NCI-H446 (cell line): ENCODE data around the gene NOC4L.
"Not testable (repeated sequence)": the region's sequence is repeated elsewhere in the genome, so short reads cannot be mapped to it uniquely, and the experiment has no call there.

Experiments
- DNase-seq, 2 experiments: peaks; one replicate each; lab custom pipeline; 2025; lab: John Stamatoyannopoulos, UW

Gene NOC4L

GRCh38 chr12:132144115-132144809 lies at the start of gene NOC4L, which contains the start of gene DDX51:
NOC4L (plus strand) TSS chr12:132144457; CDS start chr12:132144489, 32 bp downstream.
DDX51 (minus strand) TSS chr12:132144319; CDS start chr12:132144296, 23 bp downstream.
- DNase-seq, result peak; percentile 78 to 95

DNA sequence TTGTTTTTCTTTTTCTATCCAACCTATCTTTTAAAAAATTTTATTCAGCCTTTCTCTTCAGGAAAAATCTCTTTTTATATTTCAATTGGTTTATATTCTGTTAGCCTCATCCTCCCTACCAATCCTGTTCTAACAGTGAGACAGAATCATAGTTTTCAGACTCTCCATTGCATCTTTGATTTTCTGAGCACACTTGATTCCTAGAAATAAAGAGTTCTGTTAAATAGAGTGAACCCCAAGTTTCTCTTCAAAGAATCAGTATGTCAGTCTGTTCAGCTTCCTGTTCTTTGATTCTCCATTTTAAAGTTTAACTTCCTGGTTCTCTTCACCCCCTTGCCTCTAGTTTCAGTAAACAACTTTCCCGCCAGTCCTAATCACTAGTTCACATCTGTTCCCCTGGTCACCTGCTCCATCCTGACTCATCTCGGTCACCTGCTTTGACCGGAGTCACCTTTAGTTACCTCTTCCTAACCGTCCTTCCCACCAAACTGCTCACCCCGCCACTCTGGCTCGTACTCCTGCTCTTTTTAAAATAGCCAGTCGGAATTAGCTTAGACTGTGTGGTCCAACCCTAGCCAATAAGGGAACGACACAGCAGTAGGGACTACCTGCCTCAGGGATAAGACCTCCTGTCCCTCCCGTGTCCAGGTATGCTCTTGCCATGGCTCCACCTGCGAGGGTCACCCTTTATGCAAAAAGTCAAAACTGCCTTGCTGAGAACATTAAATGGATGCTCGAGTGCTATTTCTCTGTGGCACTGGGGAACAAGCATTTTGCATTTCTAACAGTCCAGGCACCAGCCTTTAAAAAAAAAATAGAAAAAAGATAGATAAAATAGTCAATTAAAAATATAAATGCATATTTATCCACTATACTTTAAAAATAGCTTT lies 48.5 kb upstream of the NOC4L start:
- DNase-seq, result no peak

DNA sequence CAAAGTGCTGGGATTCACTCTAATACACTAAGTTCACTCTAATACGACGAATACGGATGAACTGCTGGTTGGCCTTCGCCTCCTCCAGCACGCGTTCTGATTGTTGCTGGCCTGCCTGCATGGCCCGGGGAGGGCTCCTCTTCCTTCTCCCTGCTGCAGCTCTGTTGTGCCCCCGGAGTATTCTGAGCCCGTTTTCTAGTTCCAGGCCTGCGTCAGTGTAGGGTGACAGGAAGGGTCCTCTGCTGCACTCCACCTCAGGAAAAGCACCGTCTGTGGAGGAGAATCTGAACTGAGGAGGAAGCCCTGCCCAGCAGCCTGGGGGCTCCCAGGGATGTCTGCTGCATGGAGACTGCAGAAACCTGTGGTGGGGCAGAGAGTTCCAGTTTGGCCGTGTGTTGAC lies 44.5 kb upstream of the NOC4L start:
- DNase-seq, result no peak

- no peak for DNase-seq
These were observed 43.8 kb upstream of the NOC4L start for GRCh38 chr12:132100306-132101065.

DNA sequence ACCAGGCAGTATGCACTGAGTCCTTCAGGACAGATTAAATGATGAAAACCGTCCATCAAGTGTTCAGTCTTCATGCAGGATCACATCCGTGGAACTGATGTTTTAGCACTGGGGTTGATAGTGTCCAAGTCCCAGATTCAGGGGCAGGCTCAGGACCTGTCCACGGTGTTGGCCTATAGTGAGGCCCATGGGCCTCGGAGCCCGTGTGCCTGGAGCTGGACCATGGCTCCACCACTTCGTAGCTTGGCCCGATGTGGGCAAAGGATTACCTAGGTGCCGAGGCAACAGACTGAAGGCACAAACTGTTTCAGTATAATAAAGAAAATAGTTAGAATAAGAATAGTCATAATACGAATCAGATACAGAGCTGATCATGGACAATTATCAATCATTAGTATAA lies 42.0 kb upstream of the NOC4L start:
- no peak for DNase-seq

DNA sequence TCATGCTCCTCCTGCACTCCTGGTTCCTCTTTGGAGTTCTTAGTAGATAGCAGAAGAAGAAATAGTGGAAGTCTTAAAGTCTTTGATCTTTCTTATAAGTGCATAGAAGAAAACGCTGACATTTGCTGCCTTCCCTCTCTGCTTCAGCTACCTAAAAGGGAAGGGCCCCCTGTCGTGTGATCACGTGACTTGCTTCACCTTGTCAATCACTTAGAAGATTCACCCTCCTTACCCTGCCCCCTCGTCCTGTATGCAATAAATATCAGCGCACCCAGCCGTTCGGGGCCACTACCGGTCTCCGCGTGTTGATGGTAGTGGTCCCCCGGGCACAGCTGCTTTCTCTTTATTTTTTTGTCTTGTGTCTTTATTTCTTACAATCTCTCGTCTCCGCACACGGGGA lies 41.2 kb upstream of the NOC4L start:
- DNase-seq, result not testable (repeated sequence)

DNA sequence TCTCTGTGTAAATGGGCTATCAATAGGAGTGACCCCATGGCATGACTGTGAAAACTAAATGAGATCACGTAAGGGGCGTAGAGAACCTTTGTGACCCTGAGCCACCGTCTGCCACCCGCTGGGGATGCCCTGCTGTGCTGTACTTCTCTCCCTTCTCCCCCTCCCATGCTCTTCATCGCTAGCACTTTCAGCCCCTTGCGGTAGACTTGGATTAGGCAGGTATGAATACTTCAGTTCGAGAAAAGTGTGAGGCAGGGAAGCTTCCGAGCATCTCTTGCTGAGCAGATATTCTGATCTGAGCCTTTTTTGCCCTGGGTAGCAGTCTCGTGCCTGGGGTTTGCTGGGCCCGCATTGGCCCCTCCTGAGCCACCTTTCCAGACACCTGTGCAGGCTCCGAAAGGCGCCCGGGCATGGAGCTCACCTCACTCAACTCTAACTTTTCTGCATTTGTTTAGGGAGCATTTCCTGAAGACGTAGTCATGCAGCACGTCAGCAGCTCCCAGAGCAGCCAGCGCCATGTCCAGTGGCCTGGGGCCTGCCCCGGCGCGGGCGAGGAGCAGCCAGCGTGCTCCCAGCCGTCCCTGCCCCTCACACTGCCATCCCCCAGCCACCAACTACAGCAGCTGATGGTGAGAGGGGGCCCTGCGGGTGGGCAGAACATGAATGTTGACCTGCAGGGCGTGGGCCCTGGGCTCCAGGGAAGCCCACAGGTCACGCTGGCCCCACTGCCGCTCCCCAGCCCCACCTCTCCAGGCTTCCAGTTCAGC lies 40.5 kb upstream of the NOC4L start:
- no peak for DNase-seq

GRCh38 chr12:132105467-132105866 lies 38.8 kb upstream of the NOC4L start:
- no peak for DNase-seq

DNA sequence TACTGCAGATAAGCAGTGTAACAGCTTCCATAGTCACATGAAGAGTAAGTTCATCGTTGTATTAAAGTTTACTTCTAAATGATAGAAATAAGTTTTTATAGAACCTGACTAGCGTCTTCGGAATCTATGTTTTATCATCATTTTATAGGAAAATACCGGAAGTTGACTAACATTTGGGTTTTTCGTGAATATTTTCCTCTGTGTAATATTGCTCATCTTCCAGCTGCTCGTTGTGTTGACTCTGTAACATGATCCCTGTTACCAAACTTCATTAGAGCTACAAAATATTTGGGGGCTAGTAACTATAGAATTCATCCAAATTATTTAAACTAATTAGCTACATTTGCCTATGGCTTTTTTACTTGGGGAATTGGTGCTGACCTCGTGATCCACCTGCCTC lies 37.3 kb upstream of the NOC4L start:
- DNase-seq, result no peak

DNA sequence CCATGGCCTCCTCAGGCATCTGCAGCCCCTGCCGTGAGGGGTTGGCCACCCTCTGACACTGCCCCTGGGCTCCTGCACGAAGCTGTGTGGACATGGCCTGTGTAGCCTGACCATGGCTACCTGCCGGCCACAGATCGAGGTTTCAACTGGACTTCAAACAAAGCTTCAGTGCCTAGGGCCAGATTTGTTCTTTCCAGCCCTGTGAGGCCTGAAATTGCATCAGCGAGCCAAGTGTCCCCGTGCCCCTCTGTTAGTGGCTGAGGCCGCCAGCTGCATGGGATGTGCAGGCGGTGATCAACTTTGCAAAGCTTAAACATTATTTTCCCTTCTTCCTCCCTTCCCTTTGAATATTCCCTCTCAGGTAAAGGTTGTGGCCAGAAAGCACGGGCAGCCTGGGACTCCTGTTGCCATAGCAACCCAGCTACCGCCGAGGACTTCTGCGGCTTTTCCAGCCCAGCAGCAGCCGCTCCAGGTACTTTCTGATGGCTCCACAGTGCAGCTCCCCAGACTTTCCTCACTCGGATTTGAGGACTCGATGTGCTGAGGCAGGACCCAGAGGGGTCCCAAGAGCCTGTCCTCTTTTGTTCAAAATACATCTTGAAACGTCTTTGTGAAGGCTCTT lies 35.9 kb upstream of the NOC4L start:
- no peak for DNase-seq

DNA sequence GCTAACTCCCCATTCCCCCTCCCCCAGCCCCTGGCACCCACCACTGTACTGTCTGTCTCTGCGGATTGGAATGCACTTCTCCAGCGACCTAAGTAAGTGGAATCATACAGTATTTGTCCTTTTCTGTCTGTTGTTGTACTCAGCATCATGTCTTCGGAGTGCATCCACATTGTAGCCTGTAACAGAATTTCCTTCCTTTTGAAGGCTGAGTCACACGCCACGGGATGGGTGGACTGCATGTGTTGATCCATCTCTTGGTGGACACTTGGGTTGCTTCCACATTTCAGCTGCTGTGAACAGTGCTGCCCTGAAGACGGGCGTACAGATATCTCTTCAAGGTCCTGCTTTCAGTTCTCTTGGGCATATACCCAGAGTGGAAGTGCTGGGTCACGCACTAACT lies 34.5 kb upstream of the NOC4L start:
- DNase-seq, result no peak

GRCh38 chr12:132110677-132111076 lies 33.6 kb upstream of the NOC4L start:
- DNase-seq, result no peak

GRCh38 chr12:132111654-132112304 lies 32.5 kb upstream of the NOC4L start:
- no peak for DNase-seq

- DNase-seq, result no peak
These were observed 29.6 kb upstream of the NOC4L start for GRCh38 chr12:132114667-132115066.

DNA sequence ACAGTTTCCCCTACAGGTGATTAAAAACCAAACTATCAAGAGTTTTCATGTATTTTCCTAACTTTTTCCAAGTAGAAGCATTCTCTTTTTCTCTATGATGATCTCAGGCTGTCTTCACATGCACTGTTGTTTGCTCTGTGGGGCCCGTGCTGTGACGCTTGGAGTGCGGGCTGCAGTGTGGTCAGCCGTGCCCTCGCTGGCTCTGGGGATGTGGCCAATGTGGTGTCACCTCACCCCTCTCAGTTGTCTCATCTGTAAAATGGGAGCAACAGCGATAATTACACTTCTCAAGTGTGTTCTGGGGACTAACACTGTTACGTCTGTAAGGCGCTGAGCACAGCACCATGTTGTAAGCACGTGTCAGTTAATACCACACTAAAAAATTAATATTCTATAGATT lies 28.8 kb upstream of the NOC4L start:
- DNase-seq, result no peak

DNA sequence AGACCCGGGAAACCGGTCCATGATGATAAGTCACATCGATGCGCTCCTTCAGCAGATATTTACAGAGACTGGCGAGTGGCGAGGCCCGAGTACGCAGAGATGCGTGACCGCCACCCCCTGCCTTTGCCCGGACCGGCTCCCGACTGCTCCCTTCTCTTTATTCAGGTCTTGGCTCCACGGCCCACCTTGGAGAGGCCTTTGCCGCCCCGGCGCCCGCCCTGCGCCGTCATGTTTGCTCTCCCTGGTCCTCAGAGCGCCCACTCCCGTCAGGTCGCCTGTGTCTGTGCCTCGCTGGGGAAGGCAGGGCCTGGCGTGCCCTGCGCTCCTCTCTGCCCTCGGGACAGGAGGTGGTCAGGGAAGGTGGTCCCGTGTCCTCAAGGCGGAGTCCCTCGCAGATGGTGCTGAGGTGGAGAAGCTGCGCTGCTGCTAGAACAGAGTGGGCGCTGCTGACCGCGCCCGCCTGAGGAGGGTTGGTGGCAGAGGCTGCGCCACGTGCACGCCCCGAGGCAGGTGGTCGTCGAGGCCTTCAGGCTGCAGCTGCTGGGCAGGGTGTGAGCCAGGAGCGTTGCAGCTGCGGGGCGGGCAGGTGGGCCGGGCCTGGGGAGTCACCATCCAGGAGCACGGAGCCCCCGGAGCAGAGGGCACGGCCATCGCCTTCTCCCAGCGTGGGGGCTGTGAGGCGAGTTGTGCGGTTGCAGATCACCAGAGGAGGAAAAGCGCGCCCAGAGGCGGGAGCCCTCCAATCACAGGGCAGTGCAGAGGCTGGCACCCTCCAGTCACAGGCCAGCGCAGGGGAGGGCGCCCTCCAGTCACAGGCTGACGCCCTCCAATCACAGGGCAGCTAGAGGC lies 27.3 kb upstream of the NOC4L start:
- DNase-seq, result no peak

DNA sequence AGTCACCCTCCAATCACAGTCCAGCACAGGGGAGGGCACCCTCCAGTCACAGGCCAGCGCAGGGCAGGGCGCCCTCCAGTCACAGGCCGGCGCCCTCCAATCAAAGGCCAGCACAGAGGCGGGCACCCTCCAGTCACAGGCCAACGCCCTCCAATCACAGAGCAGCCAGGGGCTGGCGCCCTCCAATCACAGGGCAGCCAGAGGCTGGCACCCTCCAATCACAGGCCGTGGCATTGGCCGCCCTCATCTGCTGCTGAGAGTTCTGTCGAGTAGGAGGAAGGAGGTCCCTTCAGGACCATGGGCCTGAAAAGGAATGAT lies 26.7 kb upstream of the NOC4L start:
- no peak for DNase-seq

- no peak for DNase-seq
These were observed 25.4 kb upstream of the NOC4L start for GRCh38 chr12:132118876-132119275.

- no peak for DNase-seq
These were observed 23.0 kb upstream of the NOC4L start for GRCh38 chr12:132121283-132121682.
